ENCODE measurements around the gene ABCA6.
"Not testable (repeated sequence)": the region's sequence is repeated elsewhere in the genome, so short reads cannot be mapped to it uniquely, and the experiment has no call there.

Gene ABCA6

GRCh38 chr17:69141431-69142174 lies at the start of gene ABCA6:
ABCA6 (minus strand) TSS chr17:69141895; CDS start chr17:69140703, 1,192 bp downstream.
- no peak for DNase-seq (ENCODE audit: low read depth)

GRCh38 chr17:69188796-69189195 lies 47.1 kb upstream of the ABCA6 start:
- no peak for DNase-seq (ENCODE audit: low read depth)

GRCh38 chr17:69188064-69188463 lies 46.4 kb upstream of the ABCA6 start:
- no peak for DNase-seq (ENCODE audit: low read depth)

- no peak for DNase-seq (ENCODE audit: low read depth)
Measured at GRCh38 chr17:69187294-69187693, 45.6 kb upstream of the ABCA6 start.

GRCh38 chr17:69179227-69179952 lies 37.7 kb upstream of the ABCA6 start:
- DNase-seq (ENCODE audit: low read depth) = no peak

GRCh38 chr17:69176457-69176795 lies 34.7 kb upstream of the ABCA6 start:
- no peak for DNase-seq (ENCODE audit: low read depth)

GRCh38 chr17:69175625-69176456 lies 34.1 kb upstream of the ABCA6 start:
- DNase-seq (ENCODE audit: low read depth) = no peak

- DNase-seq (ENCODE audit: low read depth) = no peak
Measured at GRCh38 chr17:69175262-69175624, 33.5 kb upstream of the ABCA6 start.

GRCh38 chr17:69173118-69173517 lies 31.4 kb upstream of the ABCA6 start:
- no peak for DNase-seq (ENCODE audit: low read depth)

- no peak for DNase-seq (ENCODE audit: low read depth)
Measured at GRCh38 chr17:69170377-69170776, 28.7 kb upstream of the ABCA6 start.

- not testable (repeated sequence) for DNase-seq (ENCODE audit: low read depth)
Measured at GRCh38 chr17:69168642-69169041, 26.9 kb upstream of the ABCA6 start.

GRCh38 chr17:69166957-69167356 lies 25.3 kb upstream of the ABCA6 start:
- DNase-seq (ENCODE audit: low read depth) = no peak

- DNase-seq (ENCODE audit: low read depth) = no peak
Measured at GRCh38 chr17:69164206-69164605, 22.5 kb upstream of the ABCA6 start.

- no peak for DNase-seq (ENCODE audit: low read depth)
Measured at GRCh38 chr17:69159418-69159817, 17.7 kb upstream of the ABCA6 start.

GRCh38 chr17:69154267-69154666 lies 12.6 kb upstream of the ABCA6 start:
- no peak for DNase-seq (ENCODE audit: low read depth)

GRCh38 chr17:69150333-69150732 lies 8.6 kb upstream of the ABCA6 start:
- no peak for DNase-seq (ENCODE audit: low read depth)

- DNase-seq (ENCODE audit: low read depth) = no peak
Measured at GRCh38 chr17:69147460-69147859, 5.8 kb upstream of the ABCA6 start.

- DNase-seq (ENCODE audit: low read depth) = no peak
Measured at GRCh38 chr17:69144331-69145255, 2.9 kb upstream of the ABCA6 start.

- no peak for DNase-seq (ENCODE audit: low read depth)
Measured at GRCh38 chr17:69143683-69144231, 2.1 kb upstream of the ABCA6 start.

GRCh38 chr17:69143151-69143550 lies 1.5 kb upstream of the ABCA6 start:
- DNase-seq (ENCODE audit: low read depth) = no peak

GRCh38 chr17:69142175-69142802 lies 594 bp upstream of the ABCA6 start:
- DNase-seq (ENCODE audit: low read depth) = no peak
